ENCODE measurements around the gene POMGNT2. TPM values are rescaled to one million over a fixed set of nuclear protein-coding genes. Genes with fewer than 3 reads are reported as not detected.

POMGNT2 gene
- total RNA-seq, 6 experiments from 2014 or later: 4.8 to 9.2 (median 6.0) TPM

DNA sequence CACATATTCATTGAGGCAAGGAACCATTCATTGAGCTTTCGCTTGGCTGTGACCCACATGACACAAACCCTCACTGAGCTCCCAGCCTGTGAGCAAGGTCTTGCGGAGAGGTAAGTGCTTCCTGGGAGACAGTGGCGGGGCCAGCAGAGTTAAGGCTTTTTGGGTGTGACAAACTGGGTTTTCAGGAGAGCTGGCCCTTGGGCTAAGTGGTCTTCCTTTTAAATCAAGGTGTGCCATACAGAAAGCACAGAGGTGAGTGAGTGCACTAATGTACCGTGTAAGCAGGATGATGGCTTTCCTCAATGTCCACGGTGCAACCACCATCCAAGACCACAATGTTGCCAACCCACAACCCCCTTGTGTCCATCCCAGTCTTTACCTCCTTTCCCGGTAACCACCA lies 28.6 kb downstream of the POMGNT2 start:
- 93% methylated on average over 2 of the region's 6 CpGs for WGBS (ENCODE audit: insufficient coverage, low coverage, low lambda C conversion rate, missing lambda C conversion rate)
- TF ChIP-seq, protein P1, sequence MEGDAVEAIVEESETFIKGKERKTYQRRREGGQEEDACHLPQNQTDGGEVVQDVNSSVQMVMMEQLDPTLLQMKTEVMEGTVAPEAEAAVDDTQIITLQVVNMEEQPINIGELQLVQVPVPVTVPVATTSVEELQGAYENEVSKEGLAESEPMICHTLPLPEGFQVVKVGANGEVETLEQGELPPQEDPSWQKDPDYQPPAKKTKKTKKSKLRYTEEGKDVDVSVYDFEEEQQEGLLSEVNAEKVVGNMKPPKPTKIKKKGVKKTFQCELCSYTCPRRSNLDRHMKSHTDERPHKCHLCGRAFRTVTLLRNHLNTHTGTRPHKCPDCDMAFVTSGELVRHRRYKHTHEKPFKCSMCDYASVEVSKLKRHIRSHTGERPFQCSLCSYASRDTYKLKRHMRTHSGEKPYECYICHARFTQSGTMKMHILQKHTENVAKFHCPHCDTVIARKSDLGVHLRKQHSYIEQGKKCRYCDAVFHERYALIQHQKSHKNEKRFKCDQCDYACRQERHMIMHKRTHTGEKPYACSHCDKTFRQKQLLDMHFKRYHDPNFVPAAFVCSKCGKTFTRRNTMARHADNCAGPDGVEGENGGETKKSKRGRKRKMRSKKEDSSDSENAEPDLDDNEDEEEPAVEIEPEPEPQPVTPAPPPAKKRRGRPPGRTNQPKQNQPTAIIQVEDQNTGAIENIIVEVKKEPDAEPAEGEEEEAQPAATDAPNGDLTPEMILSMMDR (IDR thresholded peaks at IDR 0.05): no peak
- no peak for TF ChIP-seq POLR2A (IDR thresholded peaks at IDR 0.05)
- no peaks in the 10 kb centered on the region for H3K27me3 ChIP-seq
- H3K9me3 ChIP-seq: no peaks in the 10 kb centered on the region
- intact Hi-C loops (cut with DNase I): no loop called here
- ATAC-seq: no peak
- peak overlapping the region in 1 of 3 donors; percentile 98 for H3K27ac ChIP-seq
- no peak overlapping the region for H3K4me3 ChIP-seq
- peaks cover 0 to 7% (median 2%) of the 10 kb centered on the region in 4 donors for H3K36me3 ChIP-seq
- peaks cover 0 to 25% (median 12%) of the 10 kb centered on the region in 4 donors for H3K4me1 ChIP-seq
- DNase-seq: no peak

DNA sequence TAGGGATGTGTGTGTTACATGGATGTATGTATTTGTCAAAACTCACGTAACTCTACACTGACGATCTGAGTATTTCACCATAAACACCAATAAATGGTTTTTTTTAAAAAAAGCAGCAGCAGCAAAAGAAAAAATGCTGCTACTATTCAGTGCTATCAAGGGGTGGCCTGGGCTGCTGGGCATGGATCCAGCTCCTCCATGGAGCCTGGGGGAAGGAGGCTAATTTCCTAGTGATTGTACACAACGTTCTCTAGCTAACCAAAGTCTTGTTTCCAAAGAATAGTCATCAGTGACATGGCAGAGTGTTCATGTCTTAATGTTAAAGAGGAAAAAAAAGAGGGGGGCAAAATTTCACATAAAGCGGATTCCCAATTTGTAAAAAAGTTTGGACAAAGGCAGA lies 29.0 kb downstream of the POMGNT2 start:
- no peak for ATAC-seq
- H3K9me3 ChIP-seq: no peaks in the 10 kb centered on the region
- peak overlapping the region in 1 of 3 donors; percentile 98 for H3K27ac ChIP-seq
- WGBS (ENCODE audit: insufficient coverage, low coverage, low lambda C conversion rate, missing lambda C conversion rate): 83% methylated on average over 4 of the region's 4 CpGs
- peaks cover 0 to 7% (median 2%) of the 10 kb centered on the region in 4 donors for H3K36me3 ChIP-seq
- H3K27me3 ChIP-seq: no peaks in the 10 kb centered on the region
- intact Hi-C loops (cut with DNase I): no loop called here
- H3K4me3 ChIP-seq: no peak overlapping the region
- TF ChIP-seq POLR2A (IDR thresholded peaks at IDR 0.05): no peak
- TF ChIP-seq, protein P1 (IDR thresholded peaks at IDR 0.05): no peak
- H3K4me1 ChIP-seq: peaks cover 0 to 25% (median 12%) of the 10 kb centered on the region in 4 donors
- no peak for DNase-seq

DNA sequence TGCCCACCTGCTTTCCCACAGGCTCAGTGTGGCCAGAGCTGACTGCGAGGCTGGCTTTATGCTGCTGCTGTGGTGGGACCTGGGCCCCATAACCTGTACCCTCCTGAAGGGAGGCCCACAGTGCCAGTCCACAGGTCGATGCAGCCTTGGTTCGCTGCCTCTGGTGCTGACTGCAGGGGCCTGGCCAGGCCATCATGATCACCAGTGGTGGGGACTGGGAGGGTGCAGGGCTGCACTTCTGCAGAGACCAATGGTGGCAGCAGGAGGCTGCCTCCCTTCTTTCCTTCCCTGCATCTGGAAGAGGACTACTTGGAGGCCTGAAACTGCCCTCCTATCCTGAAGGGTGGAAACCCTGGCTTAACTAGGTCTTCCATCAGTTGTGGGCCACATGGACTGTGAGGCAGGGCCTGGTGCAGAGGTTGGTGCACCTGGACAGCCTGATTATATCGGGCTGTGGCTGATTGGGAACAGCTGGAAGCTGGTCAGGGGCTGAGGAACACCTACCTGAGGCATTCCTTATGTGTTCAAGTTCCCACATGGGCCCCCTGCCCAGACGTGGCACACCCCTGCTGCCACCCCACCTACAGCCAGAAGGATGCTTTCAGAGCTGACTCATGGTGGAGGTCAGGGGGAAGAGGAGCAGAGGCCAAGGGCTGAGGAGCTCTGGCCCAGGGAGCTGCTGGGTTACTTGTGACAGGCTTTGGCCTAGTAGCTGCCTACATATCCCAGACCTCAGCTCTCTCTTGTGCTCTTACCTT lies 29.8 kb downstream of the POMGNT2 start:
- no peaks in the 10 kb centered on the region for H3K9me3 ChIP-seq
- H3K27ac ChIP-seq: peak overlapping the region in 2 of 3 donors; percentile 86 to 98
- intact Hi-C loops (cut with DNase I): no loop called here
- TF ChIP-seq, protein P1 (IDR thresholded peaks at IDR 0.05): no peak
- no peak for TF ChIP-seq POLR2A (IDR thresholded peaks at IDR 0.05)
- H3K27me3 ChIP-seq: no peaks in the 10 kb centered on the region
- peaks cover 0 to 7% (median 2%) of the 10 kb centered on the region in 4 donors for H3K36me3 ChIP-seq
- peaks cover 0 to 25% (median 12%) of the 10 kb centered on the region in 4 donors for H3K4me1 ChIP-seq
- no peak for DNase-seq
- H3K4me3 ChIP-seq: peak overlapping the region in 1 of 3 donors; percentile 3
- 100% methylated on average over 1 of the region's 5 CpGs for WGBS (ENCODE audit: insufficient coverage, low coverage, low lambda C conversion rate, missing lambda C conversion rate)
- peak; percentile 7 to 30 (median 17) for ATAC-seq

DNA sequence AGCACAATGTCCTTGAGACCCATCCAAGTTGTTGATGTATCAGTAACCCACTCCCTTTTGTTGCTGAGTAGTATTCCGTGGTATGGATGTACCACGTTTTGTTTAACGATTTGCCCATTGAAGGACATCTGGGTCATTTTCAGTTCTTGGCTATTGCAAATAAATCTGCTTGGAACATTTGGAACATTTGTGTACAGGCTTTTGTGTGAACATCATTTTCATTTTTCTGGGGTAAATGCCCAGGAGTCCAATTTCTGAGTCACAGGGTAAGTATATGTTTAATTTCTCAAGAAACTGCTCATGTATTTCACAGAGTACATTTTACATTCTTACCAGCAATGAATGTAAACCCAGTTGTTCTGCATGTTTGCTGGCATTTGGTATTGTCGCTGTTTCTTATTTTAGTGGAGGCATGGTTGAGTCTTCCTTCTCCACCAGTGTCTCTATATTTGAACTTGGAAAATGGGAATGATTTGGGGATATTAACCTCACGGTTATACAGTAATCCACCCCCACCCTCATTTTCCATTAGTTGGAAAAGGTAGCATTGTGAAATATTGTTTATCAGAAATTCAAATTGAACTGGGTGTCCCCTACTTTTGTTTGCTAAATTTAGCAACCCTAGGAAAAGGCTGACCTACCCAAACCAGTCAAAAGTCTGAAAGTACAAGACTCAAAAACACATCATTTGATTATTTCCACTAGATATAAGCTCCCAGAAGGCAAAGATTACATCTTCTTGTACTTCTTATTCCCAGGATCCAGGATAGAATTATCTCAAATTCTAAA lies 30.8 kb downstream of the POMGNT2 start:
- Histone ChIP-seq H3K27me3 (no peaks in the 10 kb centered on the region), H3K36me3 (peaks cover 0 to 3% (median under 1%) of the 10 kb centered on the region in 4 donors), H3K4me1 (peaks cover 0 to 25% (median 12%) of the 10 kb centered on the region in 4 donors), H3K27ac (peak overlapping the region in 2 of 3 donors; percentile 86 to 98), H3K9me3 (no peaks in the 10 kb centered on the region), H3K4me3 (peak overlapping the region in 1 of 3 donors; percentile 15)
- DNase-seq (no peak), ATAC-seq (peak; percentile 61 to 76 (median 70))
- TF ChIP-seq POLR2A (IDR thresholded peaks at IDR 0.05): no peak
- TF ChIP-seq, protein P1 (IDR thresholded peaks at IDR 0.05): no peak
- intact Hi-C loops (cut with DNase I): no loop called here
- WGBS (ENCODE audit: insufficient coverage, low coverage, low lambda C conversion rate, missing lambda C conversion rate): 43% methylated on average over 5 of the region's 5 CpGs

Data from right lobe of liver (tissue), 6 donors.